SJSA1 (cell line): ENCODE measurements around the gene PLB1. TPM values are rescaled to one million over a fixed set of nuclear protein-coding genes. Genes with fewer than 3 reads are reported as not detected.

Experiments used
- DNase-seq, 2 experiments: peaks; one replicate each; pipeline ENCODE4 v3.0.0-alpha.2; 2015 to 2020; ENCODE audit warnings: low spot score in 2 of 2, low read depth in 1 of 2
- H3K27ac ChIP-seq: fragments of 250-450 bp; sonication (Bioruptor Pico); 2 replicates; pipeline ENCODE4 v1.5.1; 2020; ENCODE audit warnings: mild to moderate bottlenecking, moderate library complexity
- H3K27me3 ChIP-seq: fragments of 250-450 bp; sonication (Bioruptor Pico); replicated peaks from 2 replicates; pipeline ENCODE4 v1.5.1; 2020; ENCODE audit warnings: mild to moderate bottlenecking, moderate library complexity
- H3K36me3 ChIP-seq: fragments of 250-450 bp; sonication (Bioruptor Pico); 2 replicates; pipeline ENCODE4 v1.5.1; 2020; ENCODE audit warnings: mild to moderate bottlenecking
- H3K4me1 ChIP-seq: fragments of 250-450 bp; sonication (Bioruptor Pico); replicated peaks from 2 replicates; pipeline ENCODE4 v1.6.1; 2021; ENCODE audit warnings: mild to moderate bottlenecking
- H3K4me3 ChIP-seq: fragments of 250-450 bp; sonication (Bioruptor Pico); 2 replicates; pipeline ENCODE4 v1.5.1; 2020; ENCODE audit warnings: mild to moderate bottlenecking
- H3K9me3 ChIP-seq: fragments of 250-450 bp; sonication (Bioruptor Pico); replicated peaks from 2 replicates; pipeline ENCODE4 v1.5.1; 2020; ENCODE audit warnings: mild to moderate bottlenecking
- total RNA-seq: library from RNA; depleted of rRNA; stranded (reverse); fragments of >200 nt; shearing (Covaris generic); gene quantifications from 2 replicates; pipeline ENCODE4 v1.2.3, GENCODE V29; 2014

PLB1 gene
- total RNA-seq, 1 experiment from 2014 or later: 4.6 TPM

DNA sequence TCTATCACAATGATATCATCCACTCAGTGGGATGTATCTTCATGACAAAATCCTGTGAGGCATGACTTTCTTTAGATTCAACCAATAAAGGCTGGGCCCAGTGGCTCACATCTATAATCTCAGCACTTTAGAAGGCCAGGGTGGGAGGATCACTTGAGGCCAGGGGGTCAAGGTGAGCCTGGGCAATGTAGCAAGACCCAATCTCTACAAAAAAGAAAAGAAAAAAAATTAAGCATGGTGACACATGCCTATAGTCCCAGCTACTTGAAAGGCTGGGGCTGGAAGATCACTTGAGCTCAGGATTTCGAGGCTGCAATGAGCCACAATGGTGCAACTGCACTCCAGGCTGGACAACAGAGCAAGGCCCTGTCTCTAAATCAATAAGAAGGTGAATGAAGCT lies 68.0 kb downstream of the PLB1 start:
- Histone ChIP-seq H3K4me3 (no peak overlapping the region), H3K9me3 (no peaks in the 10 kb centered on the region), H3K27ac (no peak overlapping the region), H3K27me3 (no peaks in the 10 kb centered on the region), H3K36me3 (no peaks in the 10 kb centered on the region), H3K4me1 (peaks cover 20% of the 10 kb centered on the region)
- DNase-seq: no peak

DNA sequence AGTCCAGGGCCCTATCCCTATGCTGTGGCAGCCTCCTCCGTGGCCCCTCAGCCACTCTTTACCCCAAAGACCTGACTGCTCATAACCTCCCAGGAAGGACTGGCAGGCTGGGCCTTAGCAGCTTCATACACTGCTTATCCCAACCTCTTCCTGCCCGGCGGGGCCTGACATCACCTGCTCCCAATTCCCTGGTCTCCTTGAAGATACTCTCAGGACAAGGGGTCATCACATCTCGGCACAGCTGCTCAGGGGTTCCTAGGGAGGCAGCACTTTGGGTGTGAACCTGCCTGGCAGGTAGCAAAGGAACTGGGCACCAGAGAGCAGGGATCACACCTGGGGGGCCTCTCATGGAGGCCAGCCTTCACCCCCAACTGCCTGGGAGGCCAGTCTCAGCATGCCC lies 68.5 kb downstream of the PLB1 start:
- Histone ChIP-seq H3K27ac (no peak overlapping the region), H3K36me3 (no peaks in the 10 kb centered on the region), H3K4me1 (peaks cover 20% of the 10 kb centered on the region), H3K27me3 (no peaks in the 10 kb centered on the region), H3K4me3 (no peak overlapping the region), H3K9me3 (no peaks in the 10 kb centered on the region)
- DNase-seq: no peak

DNA sequence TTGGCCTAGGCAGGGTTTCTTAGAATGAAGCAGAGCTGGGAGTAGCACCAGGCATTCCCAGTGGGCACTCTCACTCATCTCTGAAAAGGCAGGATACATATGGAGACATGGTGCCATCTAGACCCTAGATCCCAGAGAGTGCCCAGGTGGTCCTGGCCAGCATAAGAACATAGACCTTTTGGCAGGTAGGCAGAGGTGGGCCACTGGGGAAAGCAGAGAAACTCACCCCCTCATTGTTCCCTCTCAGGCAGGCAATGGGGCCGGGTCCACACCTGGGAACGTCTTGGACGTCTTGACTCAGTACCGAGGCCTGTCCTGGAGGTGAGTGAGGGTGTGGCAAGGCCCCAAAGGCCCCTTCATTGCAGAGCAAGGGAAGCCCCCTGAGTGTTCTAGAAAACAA lies 69.2 kb downstream of the PLB1 start:
- Histone ChIP-seq H3K4me1 (peaks cover 20% of the 10 kb centered on the region), H3K36me3 (no peaks in the 10 kb centered on the region), H3K9me3 (no peaks in the 10 kb centered on the region), H3K27me3 (no peaks in the 10 kb centered on the region), H3K4me3 (no peak overlapping the region), H3K27ac (no peak overlapping the region)
- no peak for DNase-seq

DNA sequence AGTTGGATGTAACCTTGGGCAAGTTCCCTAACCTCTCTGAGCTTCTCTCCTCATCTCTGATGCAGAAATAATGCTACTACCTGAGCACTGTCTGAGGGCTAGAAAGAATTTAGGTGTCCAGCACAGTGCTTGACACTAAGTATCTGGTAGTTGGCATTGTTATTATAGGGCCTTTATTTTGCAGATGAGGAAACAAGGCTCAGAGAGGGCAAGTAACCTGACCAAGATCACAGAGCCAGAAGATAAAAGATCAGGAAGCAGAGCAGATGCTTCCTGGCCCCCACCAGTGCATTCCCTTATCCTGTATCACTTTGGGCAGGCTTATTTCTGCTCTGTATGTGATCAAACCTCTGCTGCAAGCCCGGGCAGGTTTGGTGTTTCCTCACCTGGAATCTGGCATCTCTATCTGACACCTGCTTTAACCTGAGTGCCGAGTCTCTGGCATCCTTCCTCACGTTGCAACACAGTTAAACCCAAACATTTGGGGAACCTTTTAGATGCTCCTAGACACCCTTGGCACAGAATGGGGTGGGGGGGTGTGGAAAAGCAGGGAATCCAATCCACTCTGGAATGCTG lies 69.9 kb downstream of the PLB1 start:
- no peaks in the 10 kb centered on the region for H3K9me3 ChIP-seq
- no peak overlapping the region for H3K27ac ChIP-seq
- no peaks in the 10 kb centered on the region for H3K36me3 ChIP-seq
- H3K4me1 ChIP-seq: peaks cover 20% of the 10 kb centered on the region
- H3K27me3 ChIP-seq: no peaks in the 10 kb centered on the region
- H3K4me3 ChIP-seq: no peak overlapping the region
- DNase-seq: no peak

DNA sequence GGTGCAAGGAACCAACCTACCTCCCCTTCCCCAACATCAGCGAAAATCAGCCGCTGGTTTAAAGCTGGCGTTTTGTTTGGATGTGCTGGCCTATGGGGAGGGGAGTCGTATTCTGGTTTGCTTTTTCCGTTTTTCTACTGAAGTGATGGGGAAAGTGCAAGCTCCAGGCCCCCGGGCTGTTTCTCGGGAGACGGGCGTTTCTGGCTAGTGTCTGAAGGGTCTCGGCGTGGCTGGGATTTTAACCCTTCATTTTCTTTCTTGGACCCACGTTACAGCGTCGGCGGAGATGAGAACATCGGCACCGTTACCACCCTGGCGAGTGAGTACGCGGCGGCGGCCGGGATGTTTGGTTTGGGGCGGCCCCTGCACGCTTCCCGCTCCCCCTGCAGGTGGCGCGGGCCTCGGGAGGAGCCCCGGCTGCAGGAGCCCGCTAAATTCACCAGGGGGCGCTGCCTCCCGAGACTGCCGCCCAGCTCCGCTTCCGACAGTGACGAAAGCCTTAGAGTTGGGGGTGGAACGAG lies 70.7 kb downstream of the PLB1 start:
- Histone ChIP-seq H3K36me3 (no peaks in the 10 kb centered on the region), H3K27ac (0 out of 2 replicates have a peak overlapping the region, but pooled peaks have one; percentile 16), H3K27me3 (no peaks in the 10 kb centered on the region), H3K4me3 (peak overlapping the region; percentile 40), H3K9me3 (no peaks in the 10 kb centered on the region), H3K4me1 (peaks cover 20% of the 10 kb centered on the region)
- peak; percentile 85 to 89 for DNase-seq

DNA sequence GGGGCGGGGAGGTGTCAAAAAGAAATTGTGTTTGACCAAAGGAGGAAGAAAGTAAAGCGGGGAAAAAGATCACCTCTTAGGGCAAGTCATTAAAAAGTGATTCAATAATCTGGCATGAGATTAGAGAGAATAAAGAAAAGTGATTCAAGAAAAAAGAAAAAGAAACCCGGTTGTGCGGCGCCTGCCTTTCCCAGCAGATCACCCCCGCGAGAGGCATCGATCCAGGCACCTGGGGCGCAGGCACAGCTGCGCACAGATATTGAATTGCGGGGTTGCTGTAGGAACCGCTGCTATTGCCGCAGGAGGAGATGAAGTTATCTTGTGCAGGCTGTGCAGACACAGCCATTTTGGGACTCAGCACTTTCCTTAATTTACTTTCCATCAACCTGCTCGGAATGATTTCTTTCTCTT lies 71.2 kb downstream of the PLB1 start:
- Histone ChIP-seq H3K4me3 (peak overlapping the region; percentile 40), H3K9me3 (no peaks in the 10 kb centered on the region), H3K27me3 (no peaks in the 10 kb centered on the region), H3K27ac (peak overlapping the region; percentile 53), H3K4me1 (peaks cover 20% of the 10 kb centered on the region), H3K36me3 (no peaks in the 10 kb centered on the region)
- DNase-seq: no peak

DNA sequence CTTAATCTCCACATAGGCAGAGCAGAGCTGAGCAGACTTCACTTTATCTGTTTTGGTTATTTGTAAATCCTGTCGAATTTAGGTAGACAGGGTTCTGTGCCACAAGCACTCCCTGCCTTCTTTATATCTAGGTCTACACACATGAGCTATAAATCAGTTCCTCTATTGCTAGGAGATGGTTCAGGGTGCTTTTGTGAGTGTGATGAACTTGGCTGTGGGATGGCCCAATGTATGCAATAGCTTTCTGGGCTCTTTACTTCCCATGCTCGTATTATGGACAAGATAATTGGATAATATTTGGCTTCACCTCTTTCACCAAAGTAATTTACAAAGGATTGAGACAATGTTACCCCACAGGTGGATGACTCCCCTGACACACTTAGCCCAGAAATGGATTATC lies 72.2 kb downstream of the PLB1 start:
- no peaks in the 10 kb centered on the region for H3K36me3 ChIP-seq
- H3K27ac ChIP-seq: no peak overlapping the region
- no peaks in the 10 kb centered on the region for H3K9me3 ChIP-seq
- peaks cover 20% of the 10 kb centered on the region for H3K4me1 ChIP-seq
- no peaks in the 10 kb centered on the region for H3K27me3 ChIP-seq
- H3K4me3 ChIP-seq: no peak overlapping the region
- DNase-seq: no peak

DNA sequence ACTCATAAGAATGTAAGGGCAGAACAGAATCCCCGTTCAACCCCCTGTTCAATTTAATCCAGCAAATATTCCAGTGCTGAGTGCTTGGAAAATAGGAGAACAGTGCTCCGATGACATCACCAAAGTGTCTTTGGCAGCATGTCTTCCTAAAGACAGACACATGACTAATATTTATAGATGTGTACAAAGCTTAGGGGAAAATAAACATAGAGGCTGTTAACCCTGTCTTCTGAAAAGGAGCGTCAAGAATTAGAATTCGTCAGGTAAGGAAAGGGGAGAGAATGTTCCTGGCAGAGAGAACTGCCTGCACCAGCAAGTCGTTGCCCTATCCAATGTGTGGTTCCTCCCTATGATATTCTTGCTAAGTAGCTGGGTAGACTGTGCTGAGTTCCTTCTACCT lies 72.7 kb downstream of the PLB1 start:
- Histone ChIP-seq H3K4me3 (no peak overlapping the region), H3K27ac (no peak overlapping the region), H3K4me1 (peaks cover 20% of the 10 kb centered on the region), H3K9me3 (no peaks in the 10 kb centered on the region), H3K27me3 (no peaks in the 10 kb centered on the region), H3K36me3 (no peaks in the 10 kb centered on the region)
- peak in 1 of 2 experiments; percentile 31 for DNase-seq

DNA sequence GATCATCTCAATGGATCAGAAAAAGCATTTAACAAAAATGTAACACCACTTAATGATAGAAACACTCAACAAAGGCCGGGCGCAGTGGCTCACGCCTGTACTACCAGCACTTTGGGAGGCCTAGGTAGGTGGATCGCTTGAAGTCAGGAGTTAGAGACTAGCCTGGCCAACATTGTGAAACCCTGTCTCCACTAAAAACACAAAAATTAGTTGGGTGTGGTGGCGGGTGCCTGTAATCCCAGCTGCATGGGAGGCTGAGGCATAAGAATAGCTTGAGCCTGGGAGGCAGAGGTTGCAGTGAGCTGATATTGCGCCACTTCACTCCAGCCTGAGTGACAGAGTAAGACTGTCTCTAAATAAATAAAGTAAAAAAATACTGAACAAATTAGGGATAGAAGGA lies 74.6 kb downstream of the PLB1 start:
- Histone ChIP-seq H3K27me3 (no peaks in the 10 kb centered on the region), H3K9me3 (no peaks in the 10 kb centered on the region), H3K4me1 (peaks cover 23% of the 10 kb centered on the region), H3K36me3 (no peaks in the 10 kb centered on the region), H3K4me3 (no peak overlapping the region), H3K27ac (no peak overlapping the region)
- no peak for DNase-seq

DNA sequence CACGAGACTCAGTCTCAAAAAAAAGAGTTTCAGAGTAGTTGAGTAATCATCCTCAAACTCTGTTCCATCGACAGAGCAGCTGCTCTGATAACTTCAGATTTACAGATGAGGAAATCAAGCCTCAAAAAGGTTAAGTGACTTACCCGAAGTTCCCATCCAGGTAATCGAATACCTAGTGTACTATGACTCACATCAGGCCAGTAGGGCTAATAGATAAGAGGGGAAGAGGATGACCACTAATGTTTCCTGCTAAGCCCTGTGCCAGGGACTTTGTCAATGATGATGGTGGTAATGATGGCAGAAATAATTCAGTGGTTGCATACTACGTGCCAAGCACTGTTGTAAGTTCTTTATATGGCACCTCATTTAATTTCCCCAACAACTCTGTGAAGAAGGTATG lies 80.9 kb downstream of the PLB1 start:
- H3K9me3 ChIP-seq: no peaks in the 10 kb centered on the region
- H3K27me3 ChIP-seq: no peaks in the 10 kb centered on the region
- H3K4me1 ChIP-seq: peaks cover 13% of the 10 kb centered on the region
- no peak for DNase-seq
- H3K27ac ChIP-seq: no peak overlapping the region
- H3K36me3 ChIP-seq: no peaks in the 10 kb centered on the region
- no peak overlapping the region for H3K4me3 ChIP-seq

DNA sequence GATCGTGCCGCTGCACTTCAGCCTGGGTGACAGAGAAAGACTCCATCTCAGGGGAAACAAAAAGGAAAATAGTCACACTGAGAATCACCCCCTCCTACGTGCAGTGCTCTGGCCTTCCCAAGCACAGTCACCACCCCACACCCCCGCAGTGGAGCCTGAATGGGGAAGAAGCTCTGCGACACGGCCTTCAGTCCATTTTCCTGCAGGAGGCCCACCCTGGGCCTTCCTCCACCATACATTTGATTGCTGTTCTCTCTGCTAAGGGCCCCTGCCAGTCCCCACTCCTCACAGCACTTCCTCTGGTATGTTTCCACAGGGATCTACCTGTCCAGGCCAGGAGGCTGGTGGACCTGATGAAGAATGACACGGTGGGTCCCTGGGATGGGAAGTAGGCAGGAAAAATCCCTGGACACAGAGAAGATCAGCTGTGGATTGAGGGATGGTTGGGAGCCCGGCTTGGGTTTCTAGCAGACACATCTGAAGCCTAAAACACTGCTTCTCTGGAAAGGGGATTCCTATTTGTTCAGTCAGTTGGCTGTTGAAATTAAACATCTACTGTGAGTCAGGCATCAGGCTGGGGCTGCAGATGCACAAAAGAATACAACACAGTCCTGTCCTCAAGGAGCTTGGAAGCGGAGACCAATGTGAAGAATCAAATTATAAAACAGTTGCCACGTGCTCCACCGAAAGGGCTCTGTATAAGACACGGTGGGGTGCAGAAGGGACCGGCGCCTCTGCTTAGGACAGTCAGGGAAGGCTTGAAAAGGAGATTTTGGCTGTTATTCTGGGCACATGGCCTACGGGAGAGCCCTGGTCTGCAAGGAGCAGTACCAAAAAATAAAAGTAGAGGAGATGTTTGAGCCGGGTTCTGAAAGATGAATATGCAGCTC lies 82.2 kb downstream of the PLB1 start:
- no peaks in the 10 kb centered on the region for H3K36me3 ChIP-seq
- H3K4me3 ChIP-seq: no peak overlapping the region
- no peaks in the 10 kb centered on the region for H3K27me3 ChIP-seq
- DNase-seq: no peak
- H3K4me1 ChIP-seq: peaks cover 20% of the 10 kb centered on the region
- H3K9me3 ChIP-seq: no peaks in the 10 kb centered on the region
- H3K27ac ChIP-seq: no peak overlapping the region

DNA sequence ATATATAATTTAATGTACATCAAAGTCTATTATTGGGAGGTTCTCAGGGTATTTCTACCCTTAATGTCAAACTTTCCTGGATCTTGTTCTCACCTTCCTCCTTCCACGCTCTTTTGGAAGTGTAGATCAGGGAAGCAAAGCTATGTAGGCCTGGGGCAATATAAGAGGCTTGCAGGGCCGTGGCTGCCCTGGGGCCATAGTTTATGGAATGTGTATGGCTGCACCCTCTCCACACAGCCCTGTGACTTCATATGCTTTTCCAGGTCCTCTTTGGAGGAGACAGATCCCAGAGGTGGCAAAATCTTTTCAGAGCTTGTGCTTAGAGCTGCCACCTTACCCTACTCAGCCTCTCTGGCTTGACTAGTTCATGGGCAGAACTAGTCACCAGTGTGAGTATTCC lies 82.9 kb downstream of the PLB1 start:
- peaks cover 27% of the 10 kb centered on the region for H3K4me1 ChIP-seq
- H3K4me3 ChIP-seq: no peak overlapping the region
- DNase-seq: no peak
- H3K27me3 ChIP-seq: no peaks in the 10 kb centered on the region
- H3K36me3 ChIP-seq: no peaks in the 10 kb centered on the region
- H3K9me3 ChIP-seq: no peaks in the 10 kb centered on the region
- H3K27ac ChIP-seq: no peak overlapping the region

DNA sequence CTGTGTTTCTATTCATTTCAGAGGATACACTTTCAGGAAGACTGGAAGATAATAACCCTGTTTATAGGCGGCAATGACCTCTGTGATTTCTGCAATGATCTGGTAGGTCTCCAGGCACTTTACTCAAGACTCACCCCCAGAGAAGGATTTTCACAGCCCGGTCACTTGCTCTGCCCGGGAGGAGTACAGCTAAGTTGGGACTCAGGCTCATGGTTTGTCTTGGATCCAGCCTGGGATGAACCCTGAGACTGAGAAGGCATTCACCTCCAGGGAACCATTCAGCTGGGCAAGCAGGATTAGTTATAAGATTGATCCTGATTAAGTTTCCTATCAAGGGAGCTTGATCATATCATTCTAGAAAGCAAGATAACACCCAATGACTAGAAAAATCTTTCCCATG lies 83.7 kb downstream of the PLB1 start:
- H3K27me3 ChIP-seq: no peaks in the 10 kb centered on the region
- no peak overlapping the region for H3K27ac ChIP-seq
- peaks cover 36% of the 10 kb centered on the region for H3K4me1 ChIP-seq
- H3K36me3 ChIP-seq: no peaks in the 10 kb centered on the region
- no peak for DNase-seq
- H3K9me3 ChIP-seq: no peaks in the 10 kb centered on the region
- no peak overlapping the region for H3K4me3 ChIP-seq

DNA sequence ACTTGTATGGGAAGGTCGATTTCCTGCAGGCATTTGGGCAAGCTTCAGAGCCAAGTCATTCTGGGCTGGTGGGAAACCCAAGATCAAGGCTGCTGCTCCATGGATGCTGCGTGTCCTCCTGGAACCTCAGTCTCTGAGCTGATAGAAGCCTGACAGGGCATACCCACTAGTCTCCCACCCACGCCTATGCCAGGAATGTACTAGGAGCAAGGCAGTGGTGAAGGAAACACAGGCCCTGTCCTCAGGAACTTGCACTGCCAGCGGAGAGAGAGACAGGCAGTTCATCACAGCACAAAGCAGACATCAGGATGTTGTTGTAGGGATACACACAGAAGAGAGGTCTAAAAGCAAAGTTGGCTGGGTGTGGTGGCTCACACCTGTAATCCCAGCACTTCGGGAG lies 84.2 kb downstream of the PLB1 start:
- H3K27ac ChIP-seq: no peak overlapping the region
- no peak overlapping the region for H3K4me3 ChIP-seq
- DNase-seq: no peak

More for the DNA sequence above, 84.2 kb downstream of the PLB1 start:
- Histone ChIP-seq H3K9me3 (no peaks in the 10 kb centered on the region), H3K4me1 (peaks cover 40% of the 10 kb centered on the region), H3K27me3 (no peaks in the 10 kb centered on the region), H3K36me3 (no peaks in the 10 kb centered on the region)
